ENCODE results near the gene CDT1. TPM values are rescaled to one million over a fixed set of nuclear protein-coding genes. Genes with fewer than 3 reads are reported as not detected.

CDT1 gene
- polyA plus RNA-seq, 1 experiment, result 1.2 TPM

DNA sequence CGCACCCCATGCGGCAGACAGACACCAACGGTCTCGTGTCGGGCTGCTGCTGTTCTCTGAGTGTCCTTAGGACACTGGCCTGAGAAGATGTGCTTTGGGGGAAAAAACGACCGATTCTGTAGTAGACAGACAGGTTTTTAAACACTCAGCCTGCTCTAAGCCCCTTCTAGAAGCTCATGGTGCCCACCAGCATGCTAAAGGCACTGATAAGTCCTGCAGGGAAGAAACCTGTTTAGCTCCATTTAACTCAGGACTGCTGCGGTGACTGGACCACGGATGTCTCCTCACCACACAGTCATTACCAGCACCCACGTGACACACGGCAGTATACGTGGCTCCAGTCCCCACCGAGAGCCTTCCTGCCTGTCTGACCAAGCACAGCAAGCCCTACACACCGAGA lies 27.2 kb downstream of the CDT1 start:
- POLR2A ChIA-PET, result no interaction called here
- Histone ChIP-seq H3K27me3 (ENCODE audit: control insufficient read depth, insufficient read depth, low read length) (no peaks in the 10 kb centered on the region), H3K27ac (ENCODE audit: low read depth, low read length) (no peak overlapping the region), H3K4me3 (ENCODE audit: low read depth, low read length) (no peak overlapping the region), H3K9me3 (ENCODE audit: control insufficient read depth, insufficient read depth, low read length) (no peaks in the 10 kb centered on the region)
- TF ChIP-seq CTCF (IDR thresholded peaks at IDR 0.05; ENCODE audit: low read depth, low read length), result no peak
- no peak for DNase-seq (ENCODE audit: low read depth, low spot score)
- CTCF ChIA-PET, result interaction anchor here (0.6 to 1.3 kb wide), 3 partner anchors 58 to 94 kb away, joined by 3 to 5 read pairs (median 3); no protein-coding TSS in a partner anchor

DNA sequence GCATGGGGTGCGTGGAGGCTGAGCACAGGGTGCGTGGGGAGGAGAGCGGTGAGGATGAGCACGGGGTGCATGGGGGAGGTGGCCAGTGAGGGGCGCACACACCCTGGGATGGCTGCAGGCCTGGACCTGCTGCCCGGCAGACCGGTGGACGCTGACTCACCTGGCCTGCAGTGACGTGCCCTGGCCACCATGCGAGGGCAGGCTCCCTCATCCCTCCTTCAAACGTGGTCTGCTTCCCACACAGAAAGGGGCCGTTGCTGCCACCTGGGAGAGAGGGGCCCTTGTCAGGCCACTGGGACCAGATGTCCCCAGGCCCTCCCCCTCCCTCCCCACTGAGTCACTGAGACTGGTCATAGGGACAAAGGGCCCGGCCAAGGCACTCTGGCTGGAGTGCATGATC lies 28.2 kb downstream of the CDT1 start:
- Histone ChIP-seq H3K27me3 (ENCODE audit: control insufficient read depth, insufficient read depth, low read length) (no peaks in the 10 kb centered on the region), H3K4me3 (ENCODE audit: low read depth, low read length) (no peak overlapping the region), H3K9me3 (ENCODE audit: control insufficient read depth, insufficient read depth, low read length) (no peaks in the 10 kb centered on the region), H3K27ac (ENCODE audit: low read depth, low read length) (no peak overlapping the region)
- DNase-seq (ENCODE audit: low read depth, low spot score), result no peak
- ChIA-PET POLR2A (no interaction called here), CTCF (no interaction called here)
- TF ChIP-seq CTCF (IDR thresholded peaks at IDR 0.05; ENCODE audit: low read depth, low read length), result no peak

GRCh38 chr16:88833086-88833485 lies 29.5 kb downstream of the CDT1 start:
- no peak for TF ChIP-seq CTCF (IDR thresholded peaks at IDR 0.05; ENCODE audit: low read depth, low read length)
- no peak overlapping the region for H3K4me3 ChIP-seq (ENCODE audit: low read depth, low read length)
- no peak for DNase-seq (ENCODE audit: low read depth, low spot score)
- no peak overlapping the region for H3K27ac ChIP-seq (ENCODE audit: low read depth, low read length)
- no peaks in the 10 kb centered on the region for H3K27me3 ChIP-seq (ENCODE audit: control insufficient read depth, insufficient read depth, low read length)
- ChIA-PET CTCF (no interaction called here), POLR2A (interaction anchor here (0.6 kb wide), 1 partner anchor 46 kb away, joined by 4 read pairs; no protein-coding TSS in a partner anchor)
- no peaks in the 10 kb centered on the region for H3K9me3 ChIP-seq (ENCODE audit: control insufficient read depth, insufficient read depth, low read length)

DNA sequence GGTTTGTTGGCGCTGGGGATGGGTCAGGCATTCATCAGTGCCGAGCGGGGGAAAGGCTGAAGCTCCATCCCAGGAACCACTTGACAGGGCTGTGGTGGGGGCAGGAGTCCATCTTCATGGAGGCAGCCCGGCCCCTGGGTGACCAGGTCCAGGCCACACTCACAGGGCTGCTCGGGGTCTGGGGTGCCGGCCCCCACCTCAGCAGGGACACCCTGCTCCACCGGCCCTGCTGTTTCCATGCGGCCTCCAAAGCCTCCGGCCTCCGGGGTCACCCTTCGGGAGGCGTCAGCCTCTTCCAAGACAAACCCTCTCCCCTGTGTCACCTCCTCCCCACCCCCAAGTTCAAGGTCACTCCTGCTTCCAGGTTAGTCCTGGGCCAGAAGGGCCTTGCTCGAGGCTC lies 31.1 kb downstream of the CDT1 start:
- ChIA-PET CTCF (no interaction called here), POLR2A (no interaction called here)

GRCh38 chr16:88835383-88835782 lies 31.8 kb downstream of the CDT1 start:
- Histone ChIP-seq H3K27me3 (ENCODE audit: control insufficient read depth, insufficient read depth, low read length) (no peaks in the 10 kb centered on the region), H3K27ac (ENCODE audit: low read depth, low read length) (no peak overlapping the region), H3K4me3 (ENCODE audit: low read depth, low read length) (no peak overlapping the region), H3K9me3 (ENCODE audit: control insufficient read depth, insufficient read depth, low read length) (no peaks in the 10 kb centered on the region)
- ChIA-PET CTCF (no interaction called here), POLR2A (no interaction called here)
- no peak for DNase-seq (ENCODE audit: low read depth, low spot score)
- TF ChIP-seq CTCF (IDR thresholded peaks at IDR 0.05; ENCODE audit: low read depth, low read length), result no peak

More for the DNA sequence above, 31.1 kb downstream of the CDT1 start:
- Histone ChIP-seq H3K4me3 (ENCODE audit: low read depth, low read length) (no peak overlapping the region), H3K27ac (ENCODE audit: low read depth, low read length) (no peak overlapping the region), H3K27me3 (ENCODE audit: control insufficient read depth, insufficient read depth, low read length) (no peaks in the 10 kb centered on the region), H3K9me3 (ENCODE audit: control insufficient read depth, insufficient read depth, low read length) (no peaks in the 10 kb centered on the region)
- TF ChIP-seq CTCF (IDR thresholded peaks at IDR 0.05; ENCODE audit: low read depth, low read length), result no peak
- no peak for DNase-seq (ENCODE audit: low read depth, low spot score)

Data from AG04450 (cell line).